SK-N-MC (cell line): ENCODE data around the gene PRR5L.

Source experiments
- EZH2 ChIP-seq: fragments of 200-600 bp; sonication (generic); IDR thresholded peaks from one replicate; pipeline ENCODE4 v1.6.1; 2017; ENCODE audit warnings: antibody characterized with exemption
- FOXP2 ChIP-seq: optimal IDR thresholded peaks from 2 replicates; pipeline ENCODE3; 2011; ENCODE audit warnings: mild to moderate bottlenecking, moderate library complexity; ENCODE audit not compliant: insufficient read depth; ENCODE audit errors: extremely low read length, control extremely low read depth
- POLR2AphosphoS5 ChIP-seq: IDR thresholded peaks from 2 replicates; pipeline ENCODE4 v1.6.1; 2012; ENCODE audit warnings: mild to moderate bottlenecking, low read depth, low read length, borderline replicate concordance

GRCh38 chr11:36454551-36454940, 158.5 kb downstream of the PRR5L start:
- TF ChIP-seq EZH2, result no peak
- no peak for TF ChIP-seq POLR2AphosphoS5
- no peak for TF ChIP-seq FOXP2
